Measurements from ENCODE around the gene SH3GL1.
A peak's percentile ranks its signal among the peaks of the same experiment; 100 is the strongest.

The SH3GL1 gene

GRCh38 chr19:4396949-4397783 lies 3.2 kb downstream of the SH3GL1 start:
- DNase-seq = no peak

GRCh38 chr19:4393947-4394590 lies 6.3 kb downstream of the SH3GL1 start:
- no peak for DNase-seq

- DNase-seq = no peak
These were observed 8.5 kb downstream of the SH3GL1 start for GRCh38 chr19:4391701-4392483.

- DNase-seq = no peak
These were observed 9.0 kb downstream of the SH3GL1 start for GRCh38 chr19:4391306-4391693.

GRCh38 chr19:4390567-4391305 lies 9.6 kb downstream of the SH3GL1 start:
- no peak for DNase-seq

- DNase-seq = no peak
These were observed 10.3 kb downstream of the SH3GL1 start for GRCh38 chr19:4390017-4390566.

GRCh38 chr19:4389511-4390016 lies 10.8 kb downstream of the SH3GL1 start:
- DNase-seq = no peak

GRCh38 chr19:4389064-4389375 lies 11.3 kb downstream of the SH3GL1 start:
- no peak for DNase-seq

GRCh38 chr19:4388337-4389063 lies 11.8 kb downstream of the SH3GL1 start:
- no peak for DNase-seq

GRCh38 chr19:4386041-4386782 lies 14.1 kb downstream of the SH3GL1 start:
- no peak for DNase-seq

GRCh38 chr19:4385291-4386040 lies 14.9 kb downstream of the SH3GL1 start:
- no peak for DNase-seq

GRCh38 chr19:4380254-4380727 lies 20.1 kb downstream of the SH3GL1 start:
- peak; percentile 50 for DNase-seq

- DNase-seq = peak; percentile 39
These were observed 20.7 kb downstream of the SH3GL1 start for GRCh38 chr19:4379383-4380253.

- no peak for DNase-seq
These were observed 21.5 kb downstream of the SH3GL1 start for GRCh38 chr19:4378886-4379285.

- no peak for DNase-seq
These were observed 23.2 kb downstream of the SH3GL1 start for GRCh38 chr19:4376991-4377781.

- no peak for DNase-seq
These were observed 23.7 kb downstream of the SH3GL1 start for GRCh38 chr19:4376671-4376990.

- no peak for DNase-seq
These were observed 24.2 kb downstream of the SH3GL1 start for GRCh38 chr19:4376028-4376670.
